Measurements from ENCODE around the gene TEKT1.
"Not testable (repeated sequence)": the region's sequence is repeated elsewhere in the genome, so short reads cannot be mapped to it uniquely, and the experiment has no call there.

The TEKT1 gene

DNA sequence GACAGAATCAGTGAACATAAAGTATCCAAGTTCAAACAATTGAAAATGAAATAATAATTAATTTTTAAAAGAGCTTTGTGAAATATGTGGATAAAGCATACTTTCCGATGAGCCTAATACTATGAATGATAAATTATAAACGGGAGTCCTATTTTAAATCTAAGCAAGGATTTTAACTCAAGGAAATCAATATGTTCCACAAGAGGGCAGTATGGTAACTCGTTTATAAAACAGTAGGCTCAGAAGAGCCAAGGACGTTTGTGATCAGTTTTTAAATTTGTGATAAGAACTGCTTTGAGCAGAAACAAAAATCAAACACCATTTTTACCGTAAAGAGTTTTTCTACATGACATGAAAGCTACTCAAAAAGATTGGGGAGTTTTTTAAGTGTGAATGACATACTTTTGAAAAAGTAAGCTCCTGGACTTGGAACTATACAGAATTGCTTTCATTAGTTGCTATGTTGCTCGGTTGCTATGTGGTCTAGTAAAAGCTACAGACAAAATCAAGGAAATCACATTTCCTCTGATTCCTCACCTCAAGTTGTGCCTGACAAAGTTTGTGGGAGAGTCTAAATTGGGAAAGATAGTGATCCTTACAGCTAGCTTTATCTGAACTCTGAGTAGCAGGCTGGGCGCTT is 11.8 kb upstream of the TEKT1 start:
- no peak for TF ChIP-seq JUND (IDR thresholded peaks at IDR 0.05; ENCODE audit: low read depth)
- in situ Hi-C loops (cut with HindIII; ENCODE audit: low pct_unique_long_range_greater_than_20kb, low sequenced_read_pairs), result no loop called here
- DNase-seq (ENCODE audit: low read depth in 1 of 2, low spot score in 1 of 2), result peak in 1 of 2 experiments; percentile 43

DNA sequence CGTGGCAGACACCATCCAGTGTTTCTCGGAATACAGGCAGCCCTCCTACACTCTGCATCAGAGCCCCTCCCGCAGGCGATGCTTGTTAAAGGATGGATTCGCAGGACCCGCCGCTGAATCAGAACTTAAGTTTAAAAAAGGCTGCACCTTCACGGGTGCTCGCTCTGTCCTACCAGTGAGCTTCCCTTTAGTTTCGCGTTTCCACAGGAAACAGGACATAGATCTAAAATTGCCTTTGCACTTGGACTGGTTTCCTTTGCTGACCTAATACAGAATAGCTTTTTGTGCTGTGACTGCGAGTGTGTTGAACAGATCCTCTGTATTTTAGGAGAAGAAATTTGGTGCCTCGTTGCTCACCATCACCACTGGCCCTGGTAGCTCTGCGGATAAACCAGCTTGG is 10.2 kb upstream of the TEKT1 start:
- in situ Hi-C loops (cut with HindIII; ENCODE audit: low pct_unique_long_range_greater_than_20kb, low sequenced_read_pairs), result not testable (repeated sequence)

DNA sequence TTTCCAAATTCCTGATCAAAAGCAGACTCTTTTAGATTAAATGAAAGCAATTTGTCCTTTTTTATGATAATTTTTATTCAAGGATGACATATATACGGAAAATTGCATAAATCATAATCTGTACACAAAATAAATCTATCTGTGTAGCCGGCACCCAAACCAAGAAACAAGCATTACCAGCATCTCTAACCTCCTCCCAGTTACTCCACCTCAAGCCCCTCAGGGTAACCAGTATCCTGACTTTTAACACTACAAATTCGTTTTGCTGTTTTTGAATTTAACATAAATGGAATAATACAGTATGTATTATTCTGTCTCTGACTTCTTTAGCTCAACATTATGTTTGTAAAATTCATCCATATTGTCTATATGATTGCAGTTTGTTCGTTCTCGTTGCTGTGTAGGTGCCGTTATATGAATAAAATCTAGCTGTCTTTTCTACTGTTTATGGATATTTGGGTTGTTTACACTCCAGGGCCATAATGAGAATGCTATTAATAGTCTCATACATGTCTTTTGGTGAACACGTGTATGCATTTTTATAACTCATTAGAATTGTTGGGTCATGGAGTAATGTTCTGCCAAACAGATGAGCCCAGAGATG is 1.0 kb downstream of the TEKT1 start:
- in situ Hi-C loops (cut with HindIII; ENCODE audit: low pct_unique_long_range_greater_than_20kb, low sequenced_read_pairs), result no loop called here
- no peak for TF ChIP-seq JUND (IDR thresholded peaks at IDR 0.05; ENCODE audit: low read depth)
- DNase-seq (ENCODE audit: low read depth in 1 of 2, low spot score in 1 of 2), result no peak

More for the DNA sequence above, 10.2 kb upstream of the TEKT1 start:
- not testable (repeated sequence) for DNase-seq (ENCODE audit: low read depth in 1 of 2, low spot score in 1 of 2)

DNA sequence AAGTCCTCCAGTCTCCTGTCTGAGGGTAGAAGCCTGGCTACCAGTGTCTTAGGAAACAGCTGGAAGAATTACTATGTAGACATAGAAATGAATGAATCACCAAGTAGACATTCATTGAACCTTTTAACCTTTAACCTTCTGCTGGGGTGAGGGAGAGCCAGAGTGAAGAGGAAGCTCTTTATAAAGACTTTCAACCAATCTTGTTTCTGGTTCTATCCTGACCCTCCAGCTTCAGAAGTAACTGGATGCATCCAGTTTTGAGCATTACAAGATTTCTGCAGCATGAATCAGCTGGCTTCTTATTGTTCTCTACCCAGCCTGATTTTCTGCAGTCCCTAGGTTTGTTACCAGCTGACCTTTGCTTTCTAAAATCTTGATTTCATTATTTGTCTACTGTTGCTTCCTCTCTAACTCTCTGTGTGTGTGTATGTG is 8.5 kb downstream of the TEKT1 start:
- no peak for DNase-seq (ENCODE audit: low read depth in 1 of 2, low spot score in 1 of 2)
- no peak for TF ChIP-seq JUND (IDR thresholded peaks at IDR 0.05; ENCODE audit: low read depth)
- in situ Hi-C loops (cut with HindIII; ENCODE audit: low pct_unique_long_range_greater_than_20kb, low sequenced_read_pairs), result no loop called here

DNA sequence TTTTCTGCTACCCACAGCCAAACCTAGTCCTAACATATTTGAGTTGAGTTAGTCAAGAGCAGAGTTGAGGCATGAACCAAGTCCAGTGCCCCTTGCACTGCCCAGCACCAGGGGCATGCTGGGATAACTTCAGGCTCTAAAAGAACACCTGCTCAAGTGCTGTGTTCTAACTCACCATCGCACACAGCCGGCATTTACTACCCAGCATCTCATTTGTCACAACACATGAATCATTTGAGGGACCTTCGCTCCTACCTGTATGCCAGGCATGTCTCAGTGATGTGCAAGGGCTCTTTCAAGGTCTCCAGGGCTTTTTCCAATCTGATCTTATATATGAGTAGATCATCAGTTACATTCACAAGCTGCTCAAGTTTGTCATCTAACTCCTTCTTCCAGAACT is 12.6 kb downstream of the TEKT1 start:
- no peak for TF ChIP-seq JUND (IDR thresholded peaks at IDR 0.05; ENCODE audit: low read depth)
- DNase-seq (ENCODE audit: low read depth in 1 of 2, low spot score in 1 of 2), result no peak
- in situ Hi-C loops (cut with HindIII; ENCODE audit: low pct_unique_long_range_greater_than_20kb, low sequenced_read_pairs), result no loop called here

DNA sequence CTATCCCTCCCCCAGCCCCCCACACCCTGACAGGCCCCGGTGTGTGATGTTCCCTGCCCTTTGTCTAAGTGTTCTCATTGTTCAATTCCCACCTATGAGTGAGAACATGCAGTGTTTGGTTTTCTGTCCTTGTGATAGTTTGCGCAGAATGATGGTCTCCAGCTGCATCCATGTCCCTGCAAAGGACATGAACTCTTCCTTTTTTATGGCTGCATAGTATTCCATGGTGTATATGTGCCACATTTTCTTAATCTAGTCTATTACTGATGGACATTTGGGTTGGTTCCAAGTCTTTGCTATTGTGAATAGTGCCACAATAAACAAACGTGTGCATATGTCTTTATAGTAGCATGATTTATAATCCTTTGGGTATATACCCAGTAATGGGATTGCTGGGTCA is 15.2 kb downstream of the TEKT1 start:
- in situ Hi-C loops (cut with HindIII; ENCODE audit: low pct_unique_long_range_greater_than_20kb, low sequenced_read_pairs); DNase-seq (ENCODE audit: low read depth in 1 of 2, low spot score in 1 of 2): not testable (repeated sequence)

DNA sequence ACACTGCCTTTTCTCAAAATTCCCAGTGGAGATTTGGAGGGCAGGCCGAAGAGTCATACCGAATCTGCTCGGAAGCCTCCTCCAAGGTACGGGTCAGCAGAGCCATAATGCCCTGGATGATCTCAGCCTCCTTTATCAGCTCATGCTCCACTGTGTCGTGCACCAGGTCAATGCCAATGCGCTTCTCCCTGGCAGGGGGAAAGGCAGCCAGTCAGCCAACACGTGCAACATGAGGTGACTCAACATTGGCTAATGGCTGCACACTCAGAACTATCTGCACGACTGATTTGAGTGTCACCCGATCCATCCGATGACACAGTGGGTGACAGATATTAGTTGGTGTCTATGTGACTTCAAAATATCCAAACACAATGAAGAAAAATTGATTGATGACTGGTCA is 15.8 kb downstream of the TEKT1 start:
- no peak for TF ChIP-seq JUND (IDR thresholded peaks at IDR 0.05; ENCODE audit: low read depth)
- in situ Hi-C loops (cut with HindIII; ENCODE audit: low pct_unique_long_range_greater_than_20kb, low sequenced_read_pairs), result no loop called here
- DNase-seq (ENCODE audit: low read depth in 1 of 2, low spot score in 1 of 2), result no peak

DNA sequence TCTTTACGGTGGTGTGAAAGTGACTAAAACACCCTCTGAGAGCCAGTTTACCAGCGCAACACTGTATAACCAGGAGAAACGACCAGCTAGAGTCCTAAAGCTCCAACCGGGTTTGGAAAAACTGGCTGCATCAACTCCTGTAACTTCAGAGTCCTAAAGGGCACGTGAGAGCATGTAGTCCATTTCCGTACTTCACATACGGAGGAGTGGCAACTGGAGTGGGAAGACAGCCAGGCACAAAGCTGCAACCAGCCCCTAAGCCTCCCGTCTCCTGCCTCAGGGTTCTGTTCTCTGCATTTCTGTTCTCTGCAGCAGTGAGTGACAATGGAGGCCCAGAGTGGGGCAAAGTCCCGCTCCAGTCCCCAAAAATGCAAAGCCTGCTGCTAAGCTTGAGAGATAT is 19.2 kb downstream of the TEKT1 start:
- DNase-seq (ENCODE audit: low read depth in 1 of 2, low spot score in 1 of 2), result no peak
- no peak for TF ChIP-seq JUND (IDR thresholded peaks at IDR 0.05; ENCODE audit: low read depth)
- in situ Hi-C loops (cut with HindIII; ENCODE audit: low pct_unique_long_range_greater_than_20kb, low sequenced_read_pairs), result no loop called here

DNA sequence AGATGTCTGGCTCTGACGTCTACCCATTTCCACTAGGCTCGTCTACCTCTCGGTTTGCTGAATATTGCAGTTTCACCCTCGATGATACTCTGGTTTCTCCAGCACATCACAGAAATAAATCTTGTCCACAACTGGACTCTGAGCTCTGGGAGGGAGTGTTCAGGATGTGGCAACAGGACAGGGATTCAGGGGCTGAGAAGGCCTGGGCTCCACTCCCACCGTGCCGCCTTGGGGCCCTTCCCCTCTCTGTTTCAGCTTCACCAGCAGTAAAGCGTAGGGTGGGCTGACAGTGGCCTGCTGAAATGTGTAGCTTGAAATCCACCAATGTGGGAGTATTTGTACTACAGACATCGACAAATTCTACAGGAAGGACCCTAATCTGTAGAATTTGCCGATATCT is 20.0 kb downstream of the TEKT1 start:
- in situ Hi-C loops (cut with HindIII; ENCODE audit: low pct_unique_long_range_greater_than_20kb, low sequenced_read_pairs), result no loop called here
- TF ChIP-seq JUND (IDR thresholded peaks at IDR 0.05; ENCODE audit: low read depth), result no peak
- no peak for DNase-seq (ENCODE audit: low read depth in 1 of 2, low spot score in 1 of 2)

DNA sequence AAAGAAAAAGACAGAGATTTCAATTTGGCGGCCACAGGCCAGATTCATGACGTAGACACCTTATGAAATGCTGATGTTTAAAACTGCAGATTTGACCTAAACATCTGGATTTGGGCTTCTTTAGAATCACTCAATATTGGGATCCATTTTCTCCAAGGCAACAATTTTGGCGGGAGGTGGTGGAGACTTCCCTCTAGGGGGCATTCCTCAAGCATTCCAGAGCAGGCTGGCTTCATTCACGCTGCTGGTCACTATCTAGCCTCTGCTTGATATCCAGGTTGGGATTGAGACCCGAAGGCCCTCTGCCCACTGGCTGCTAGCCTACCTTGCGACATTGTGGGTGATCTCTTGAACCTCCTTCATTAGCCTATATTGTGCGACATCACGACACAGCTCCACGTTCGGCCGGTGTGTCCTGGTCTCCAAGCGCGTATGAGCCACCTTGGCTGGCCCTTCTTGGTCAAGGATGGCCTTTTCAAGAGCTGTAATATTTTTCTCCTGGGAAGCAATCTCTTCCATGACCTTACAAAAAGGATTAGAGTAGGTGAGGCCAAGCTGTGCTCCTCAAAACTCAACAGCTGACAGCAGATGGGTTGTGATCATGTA is 31.0 kb downstream of the TEKT1 start:
- in situ Hi-C loops (cut with HindIII; ENCODE audit: low pct_unique_long_range_greater_than_20kb, low sequenced_read_pairs), result no loop called here
- DNase-seq (ENCODE audit: low read depth in 1 of 2, low spot score in 1 of 2), result no peak
- no peak for TF ChIP-seq JUND (IDR thresholded peaks at IDR 0.05; ENCODE audit: low read depth)

DNA sequence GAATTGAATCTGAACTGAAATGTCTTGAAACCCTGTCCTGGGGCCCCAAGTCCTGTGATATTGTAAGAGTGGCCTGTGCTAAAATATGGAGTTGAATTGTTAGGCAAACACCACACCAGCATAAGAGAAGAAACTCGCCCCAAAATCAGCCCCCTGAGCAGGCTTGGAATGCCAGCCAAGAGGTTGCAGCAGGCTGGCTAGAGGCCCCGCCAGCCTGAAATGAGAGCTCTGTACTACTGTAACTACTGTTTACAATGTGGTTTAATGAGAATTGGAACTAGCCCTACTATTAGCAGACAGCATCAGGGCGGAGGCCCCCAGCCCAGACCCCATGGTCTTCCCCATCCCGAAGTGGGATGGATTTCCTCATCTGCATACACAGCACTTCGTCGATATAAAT is 31.8 kb downstream of the TEKT1 start:
- no peak for TF ChIP-seq JUND (IDR thresholded peaks at IDR 0.05; ENCODE audit: low read depth)
- in situ Hi-C loops (cut with HindIII; ENCODE audit: low pct_unique_long_range_greater_than_20kb, low sequenced_read_pairs), result no loop called here
- DNase-seq (ENCODE audit: low read depth in 1 of 2, low spot score in 1 of 2), result no peak

DNA sequence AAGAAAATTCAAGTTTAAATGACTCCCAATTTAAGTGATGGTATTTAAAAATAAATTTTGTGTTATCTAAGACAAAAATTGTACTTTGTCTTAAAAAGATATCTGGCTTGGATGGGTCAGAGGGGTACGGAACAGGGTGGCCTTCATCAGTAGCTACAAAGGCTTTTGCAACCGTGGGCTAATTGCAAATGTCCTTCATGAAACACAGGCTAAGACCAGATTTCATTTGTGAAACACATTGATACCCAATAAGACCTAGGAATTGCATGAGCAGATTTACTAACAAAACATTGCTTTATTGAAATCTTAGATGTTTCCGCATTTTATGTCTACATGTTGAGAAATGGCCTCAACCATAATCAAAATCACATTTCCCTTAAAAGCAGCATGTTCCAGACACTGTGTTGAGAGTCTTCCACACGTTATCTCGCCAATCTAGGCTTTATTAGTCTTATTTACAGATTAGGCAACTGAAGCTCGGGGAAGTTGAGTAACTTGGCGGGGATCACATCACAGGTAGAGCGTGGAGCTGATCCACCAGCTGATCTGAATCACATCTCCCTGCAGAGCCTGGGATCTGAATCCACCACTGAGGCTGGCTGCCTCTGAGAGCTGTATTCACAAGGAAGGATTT is 33.7 kb downstream of the TEKT1 start:
- DNase-seq (ENCODE audit: low read depth in 1 of 2, low spot score in 1 of 2), result no peak
- in situ Hi-C loops (cut with HindIII; ENCODE audit: low pct_unique_long_range_greater_than_20kb, low sequenced_read_pairs), result no loop called here
- TF ChIP-seq JUND (IDR thresholded peaks at IDR 0.05; ENCODE audit: low read depth), result no peak

DNA sequence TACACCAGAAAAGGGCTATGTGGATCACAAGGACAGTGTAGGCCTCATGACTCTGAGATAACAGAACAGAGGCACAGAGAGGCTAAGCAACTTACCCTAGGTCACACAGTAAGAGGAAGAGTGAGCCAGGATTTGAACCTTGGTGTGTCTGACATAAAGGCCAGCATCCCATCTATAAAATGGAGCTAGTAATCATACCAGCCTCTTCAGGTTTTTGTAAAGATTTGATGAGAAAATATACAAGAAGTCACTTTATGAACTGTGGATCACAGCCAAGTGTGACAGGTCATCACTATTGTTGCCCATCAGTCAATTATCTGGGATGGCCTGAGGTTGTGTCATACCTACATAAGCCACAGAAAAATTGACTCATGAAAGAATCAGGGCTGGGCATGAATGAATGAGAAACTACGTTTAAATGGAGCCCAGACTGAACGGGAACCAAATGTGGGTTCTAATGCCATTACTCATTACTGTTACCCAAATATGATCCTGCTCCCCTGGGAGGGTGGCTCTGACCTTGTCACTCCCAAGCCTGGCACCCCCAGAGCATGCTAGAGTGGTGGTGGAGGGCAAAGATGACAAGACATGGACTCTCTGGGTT is 34.5 kb downstream of the TEKT1 start:
- DNase-seq (ENCODE audit: low read depth in 1 of 2, low spot score in 1 of 2), result no peak
- in situ Hi-C loops (cut with HindIII; ENCODE audit: low pct_unique_long_range_greater_than_20kb, low sequenced_read_pairs), result no loop called here
- TF ChIP-seq JUND (IDR thresholded peaks at IDR 0.05; ENCODE audit: low read depth), result no peak
